HG02678 (cell line): ENCODE data around the gene LGR6.
"Not testable (repeated sequence)": the region's sequence is repeated elsewhere in the genome, so short reads cannot be mapped to it uniquely, and the experiment has no call there.

Experiments
- ATAC-seq: cut with Tn5 transposase; IDR thresholded peaks from one replicate; pipeline ENCODE4 v1.9.1; 2021; ENCODE audit warnings: mild to moderate bottlenecking, moderate library complexity; ENCODE audit not compliant: unreplicated experiment

LGR6 gene

DNA sequence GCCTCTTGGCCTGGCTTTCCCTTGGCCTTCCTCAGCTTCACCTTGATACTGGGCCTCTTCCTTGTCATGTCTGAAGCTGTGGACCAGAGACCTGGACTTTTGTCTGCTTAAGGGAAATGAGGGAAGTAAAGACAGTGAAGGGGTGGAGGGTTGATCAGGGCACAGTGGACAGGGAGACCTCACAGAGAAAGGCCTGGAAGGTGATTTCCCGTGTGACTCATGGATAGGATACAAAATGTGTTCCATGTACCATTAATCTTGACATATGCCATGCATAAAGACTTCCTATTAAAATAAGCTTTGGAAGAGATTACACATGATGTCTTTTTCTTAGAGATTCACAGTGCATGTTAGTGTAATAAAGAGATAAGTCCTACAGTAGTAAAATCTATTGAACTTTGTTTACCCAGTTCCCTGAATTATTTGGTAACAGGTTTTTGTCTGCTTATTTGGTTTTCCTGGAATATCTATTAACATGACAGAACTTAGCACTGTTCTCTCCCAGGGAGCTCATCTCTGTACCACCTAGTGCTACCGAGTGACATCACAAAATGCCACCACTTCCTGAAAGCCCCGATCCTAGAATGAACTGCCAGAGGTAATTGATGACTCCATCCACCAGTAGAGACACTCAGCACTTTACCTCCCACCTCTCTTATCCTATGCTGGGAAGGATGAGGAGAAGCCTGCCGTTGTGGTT lies 125.9 kb downstream of the LGR6 start:
- no peak for ATAC-seq

- no peak for ATAC-seq
Measured at GRCh38 chr1:202320081-202320405, 126.4 kb downstream of the LGR6 start.

DNA sequence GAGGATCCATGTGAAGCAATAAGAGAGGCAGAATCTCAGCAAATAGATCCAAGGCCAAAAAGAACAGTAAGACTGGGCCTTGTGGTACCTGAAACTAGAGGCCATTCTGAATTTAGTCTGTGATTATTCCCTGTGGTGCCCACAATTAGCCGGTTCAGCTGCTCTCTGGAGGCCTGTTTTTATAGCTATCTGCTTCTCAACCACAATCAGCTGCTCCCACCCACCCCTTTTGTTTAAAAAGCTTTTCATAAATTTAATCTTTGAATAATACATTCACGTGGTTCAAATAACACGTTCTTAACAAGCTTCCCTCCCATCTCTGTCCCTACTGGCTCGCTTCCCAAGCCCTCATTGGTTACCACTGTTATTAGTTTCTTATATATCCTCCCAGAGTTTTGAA lies 130.1 kb downstream of the LGR6 start:
- ATAC-seq: no peak

DNA sequence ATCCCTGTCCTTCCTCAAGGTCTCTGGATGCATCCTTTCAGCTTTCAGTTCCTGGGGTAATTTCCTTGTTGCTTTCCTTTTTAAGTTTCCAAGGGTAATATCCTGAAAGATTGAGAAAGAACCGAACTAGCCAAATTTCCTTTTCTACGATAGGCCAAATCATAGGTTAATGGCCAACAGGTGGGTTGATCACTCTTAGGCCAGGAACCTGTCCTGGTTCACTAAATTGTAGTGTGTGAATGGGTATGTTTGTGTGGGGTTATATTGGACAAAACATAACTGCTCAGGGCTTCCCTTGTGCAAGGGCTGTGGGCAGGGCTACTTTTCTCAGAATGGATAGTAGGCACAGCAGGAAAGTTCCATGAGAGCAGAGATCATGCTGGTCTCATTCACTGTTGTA lies 131.0 kb downstream of the LGR6 start:
- no peak for ATAC-seq

DNA sequence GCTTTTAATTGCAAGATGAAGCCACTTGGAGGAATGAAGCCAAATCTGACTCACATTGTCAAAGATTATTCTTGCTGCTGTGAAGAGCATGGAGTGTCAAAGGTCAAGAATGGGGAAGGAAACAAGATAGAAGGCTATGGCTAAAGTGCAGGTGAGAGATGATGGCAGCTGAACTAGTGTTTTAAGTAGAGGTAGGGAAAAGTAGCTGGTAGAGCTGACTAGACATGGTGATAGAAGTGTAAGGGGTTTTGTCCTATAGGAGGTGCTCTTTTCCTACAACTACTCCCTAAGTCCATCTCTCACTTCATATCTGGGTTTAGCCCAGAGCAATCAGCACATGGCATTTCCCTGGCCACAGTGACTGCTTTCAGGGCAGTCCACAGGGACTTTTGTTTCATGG lies 136.3 kb downstream of the LGR6 start:
- no peak for ATAC-seq

DNA sequence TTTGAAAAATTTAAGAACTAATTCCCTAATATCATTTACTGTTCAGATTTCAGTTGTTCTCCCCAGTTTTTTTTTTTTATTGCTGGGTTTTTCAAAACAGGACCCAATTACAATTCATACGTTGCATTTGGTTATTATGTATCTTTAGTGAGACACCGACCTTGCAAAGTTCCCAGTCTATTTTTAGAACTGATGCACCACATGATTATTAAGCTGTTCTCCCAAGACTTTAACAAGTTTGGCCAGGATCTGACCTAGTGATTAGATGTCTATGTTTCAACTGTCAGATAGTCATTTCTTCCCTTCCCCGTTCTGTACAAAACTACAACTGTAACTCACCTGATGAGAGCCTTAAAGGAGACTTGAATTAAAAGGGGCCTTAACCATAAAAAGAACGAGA lies 140.3 kb downstream of the LGR6 start:
- ATAC-seq: no peak

GRCh38 chr1:202343652-202344349 lies 150.2 kb downstream of the LGR6 start:
- no peak for ATAC-seq

DNA sequence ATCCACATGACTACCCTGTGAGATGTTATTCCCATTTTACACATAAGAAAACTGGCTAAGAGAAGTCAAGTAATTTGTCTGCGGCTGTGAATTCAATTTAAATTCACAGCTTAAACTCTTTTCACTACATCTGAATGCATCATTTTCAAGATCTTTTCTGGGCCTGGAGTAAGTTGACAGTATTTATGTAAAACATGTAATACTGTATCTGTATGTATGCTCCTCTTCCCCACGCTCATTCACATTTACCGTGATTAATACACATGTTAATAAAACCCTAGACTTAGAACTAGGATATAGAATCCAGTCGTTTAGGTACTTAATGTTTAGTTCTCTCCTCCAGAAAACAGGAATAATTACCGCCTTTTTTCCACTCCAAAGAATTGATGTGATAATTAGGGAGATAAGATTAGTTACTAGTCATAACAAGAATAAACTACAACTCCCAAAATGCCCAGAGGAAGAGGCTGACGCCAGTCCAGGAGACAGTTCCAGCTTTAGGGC lies 154.5 kb downstream of the LGR6 start:
- ATAC-seq: no peak

- peak; percentile 96 for ATAC-seq
Measured at GRCh38 chr1:202348509-202349205, 155.1 kb downstream of the LGR6 start, which contains the start of gene PPP1R12B. Gene PPP1R12B (plus strand): TSS chr1:202348699. CDS start chr1:202348852, 153 bp downstream.

GRCh38 chr1:202349206-202349928 lies 155.8 kb downstream of the LGR6 start:
- ATAC-seq: no peak

- ATAC-seq: no peak
Measured at GRCh38 chr1:202351725-202352124, 158.1 kb downstream of the LGR6 start.

DNA sequence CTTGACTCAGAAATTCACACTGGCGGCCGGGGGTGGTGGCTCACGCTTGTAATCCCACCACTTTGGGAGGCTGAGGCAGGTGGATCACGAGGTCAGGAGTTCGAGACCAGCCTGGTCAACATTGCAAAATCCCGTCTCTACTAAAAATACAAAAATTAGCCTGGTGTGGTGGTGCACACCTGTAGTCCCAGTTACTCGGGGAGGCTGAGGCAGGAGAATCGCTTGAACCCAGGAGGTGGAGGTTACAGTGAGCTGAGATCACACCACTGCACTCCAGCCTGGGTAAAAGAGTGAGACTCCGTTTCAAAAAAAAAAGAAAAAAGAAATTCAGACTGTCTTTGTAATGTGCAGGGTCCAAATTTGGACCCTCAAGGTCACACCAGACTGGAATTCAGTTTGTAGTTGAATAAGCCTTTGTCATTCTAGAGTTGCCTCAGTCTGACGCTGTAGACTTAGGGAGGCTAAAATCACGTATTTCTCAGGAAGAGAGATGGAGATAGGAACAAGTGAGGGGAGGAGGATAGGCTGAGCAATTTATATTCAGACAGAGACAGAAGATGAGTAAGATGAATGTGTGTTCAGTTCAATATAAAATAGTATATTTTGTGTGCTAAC lies 159.1 kb downstream of the LGR6 start:
- ATAC-seq: not testable (repeated sequence)

GRCh38 chr1:202355944-202356553 lies 162.4 kb downstream of the LGR6 start:
- ATAC-seq: no peak

GRCh38 chr1:202357506-202357905 lies 163.9 kb downstream of the LGR6 start:
- ATAC-seq: no peak

DNA sequence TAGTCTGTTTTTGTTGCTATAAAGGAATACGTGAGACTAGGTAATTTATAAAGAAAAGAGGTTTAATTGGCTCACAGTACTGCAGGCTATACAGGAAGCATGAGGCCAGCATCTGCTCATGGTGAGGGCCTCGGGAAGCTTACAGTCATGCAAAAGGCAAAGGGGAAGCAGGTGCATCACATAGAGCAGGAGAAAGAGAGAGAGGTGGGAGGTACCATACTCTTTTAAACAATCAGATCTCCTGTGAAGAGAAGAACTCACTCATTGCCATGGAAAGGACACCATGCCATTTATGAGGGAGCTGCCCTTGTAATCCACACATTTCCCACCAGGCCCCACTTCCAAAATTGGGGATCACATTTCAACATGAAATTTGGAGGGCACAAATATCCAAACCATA lies 167.6 kb downstream of the LGR6 start:
- ATAC-seq: no peak

DNA sequence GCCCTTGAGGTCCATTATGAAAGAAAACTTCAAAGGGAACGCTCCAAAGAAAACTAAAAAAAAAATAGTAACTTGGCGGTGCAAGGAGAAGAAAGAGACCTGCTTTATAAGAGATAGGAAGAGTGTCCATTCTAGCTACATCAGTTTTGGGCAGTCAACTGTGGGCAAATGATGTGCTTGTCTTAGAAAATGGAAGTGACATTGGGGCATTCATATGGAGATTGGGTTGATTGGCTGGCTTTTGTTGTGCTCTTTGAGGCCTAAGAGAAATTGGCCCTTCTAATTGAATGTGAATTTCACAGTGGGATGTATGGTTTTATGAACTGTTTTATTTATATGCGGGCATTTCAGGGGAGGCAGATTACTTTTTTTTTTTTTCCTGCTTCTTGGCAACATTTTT lies 168.1 kb downstream of the LGR6 start:
- ATAC-seq: no peak

GRCh38 chr1:202362212-202362611 lies 168.6 kb downstream of the LGR6 start:
- ATAC-seq: no peak

- ATAC-seq: no peak
Measured at GRCh38 chr1:202365092-202365815, 171.7 kb downstream of the LGR6 start.

GRCh38 chr1:202367271-202367670 lies 173.7 kb downstream of the LGR6 start:
- no peak for ATAC-seq
